Measurements from ENCODE around the gene MRPL49.

The MRPL49 gene

DNA sequence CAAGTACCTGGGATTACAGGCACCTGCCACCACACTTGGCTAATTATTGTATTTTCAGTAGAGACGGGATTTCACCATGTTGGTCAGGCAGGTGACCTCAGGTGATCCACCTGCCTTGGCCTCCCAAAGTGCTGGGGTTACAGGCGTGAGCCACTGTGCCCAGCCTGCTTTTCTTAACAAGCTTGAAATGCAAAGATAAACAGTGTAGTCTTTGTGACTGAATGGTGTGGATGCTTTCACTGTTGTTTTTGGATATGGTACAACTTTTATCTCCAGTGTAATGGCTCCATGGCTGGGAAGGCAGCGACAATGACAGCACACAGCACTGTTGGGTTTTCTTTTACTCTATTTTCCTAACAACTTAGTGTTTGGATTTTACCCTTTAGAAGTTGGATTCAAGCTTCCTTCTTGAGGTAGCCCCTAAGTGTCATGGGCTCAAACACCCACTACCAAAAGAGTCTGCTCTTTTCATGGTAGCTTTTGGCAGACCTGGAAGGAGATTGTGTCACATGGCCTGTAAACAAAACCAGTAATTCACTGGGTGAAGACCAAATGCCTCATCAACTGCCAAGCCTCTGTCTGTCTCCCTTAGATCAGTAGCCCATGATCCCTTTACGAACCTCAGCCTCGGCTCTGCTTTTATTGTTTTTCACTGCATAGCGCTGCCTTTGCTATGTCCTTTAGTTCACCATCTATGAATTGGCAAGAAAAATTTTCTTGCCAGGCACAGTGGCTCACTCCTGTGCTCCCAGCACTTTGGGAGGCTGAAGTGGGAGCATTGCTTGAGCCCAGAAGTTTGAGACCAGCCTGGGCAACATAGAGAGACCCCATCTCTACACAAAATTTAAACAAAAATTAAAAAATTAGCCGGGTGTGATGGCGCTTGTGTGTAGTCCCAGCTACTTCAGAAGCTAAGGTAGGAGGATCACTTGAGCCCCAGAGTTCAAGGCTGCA, 19.7 kb upstream of the MRPL49 start:
- TF ChIP-seq CSDC2 (CRISPR knock-in tag; IDR thresholded peaks at IDR 0.05) (no peak), ISL1 (CRISPR knock-in tag; IDR thresholded peaks at IDR 0.05) (0 out of 2 replicates have a peak, but pooled peaks have one; percentile 10), ZNF8 (CRISPR knock-in tag; IDR thresholded peaks at IDR 0.05) (no peak)

DNA sequence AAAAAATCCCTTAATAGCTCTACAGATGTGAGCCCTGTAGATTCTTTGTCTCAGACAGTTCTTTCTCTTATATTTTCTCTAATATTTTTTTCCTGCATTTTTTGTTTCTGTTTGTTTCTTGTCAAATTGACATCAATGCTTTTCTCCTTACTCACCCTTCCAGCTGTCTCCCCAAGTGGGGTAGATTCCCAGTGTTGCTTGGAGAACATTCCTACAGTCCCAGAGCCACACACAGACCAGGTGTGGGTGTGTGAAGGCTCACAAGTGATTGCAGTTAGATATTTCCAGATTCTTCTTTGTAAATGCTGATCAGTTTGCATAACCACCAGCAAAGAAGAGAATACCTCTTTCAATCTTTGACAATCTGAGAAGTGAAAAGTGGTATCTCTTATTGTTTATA, 18.6 kb upstream of the MRPL49 start:
- no peak for TF ChIP-seq RARB (CRISPR knock-in tag; IDR thresholded peaks at IDR 0.05)
- no peak for TF ChIP-seq ZNF565 (CRISPR knock-in tag; conservative IDR thresholded peaks at IDR 0.05; ENCODE audit: low read depth)
- ATAC-seq, result no peak

More for the DNA sequence above, 19.7 kb upstream of the MRPL49 start:
- ATAC-seq, result no peak; the same call in 2 of the 3 replicates

DNA sequence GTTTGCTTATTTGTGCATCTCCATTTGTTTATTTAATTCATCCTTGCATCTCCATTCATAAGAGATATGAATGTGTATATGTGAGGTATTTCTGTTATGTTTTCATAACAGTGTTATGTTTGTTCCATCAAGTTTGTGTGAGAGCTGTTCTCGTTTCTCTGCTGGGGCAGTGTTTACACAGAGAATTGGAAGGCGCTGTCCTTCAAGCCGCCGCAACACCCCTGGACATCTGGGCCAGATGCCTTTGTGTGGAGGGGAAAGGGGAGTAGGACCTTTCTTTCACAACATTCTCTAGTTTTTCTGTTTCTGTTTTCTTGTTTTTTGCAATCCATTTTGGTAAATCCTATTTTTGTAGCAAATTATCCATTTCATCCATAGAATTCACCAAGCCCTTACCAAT, 17.5 kb upstream of the MRPL49 start:
- TF ChIP-seq, protein P1, sequence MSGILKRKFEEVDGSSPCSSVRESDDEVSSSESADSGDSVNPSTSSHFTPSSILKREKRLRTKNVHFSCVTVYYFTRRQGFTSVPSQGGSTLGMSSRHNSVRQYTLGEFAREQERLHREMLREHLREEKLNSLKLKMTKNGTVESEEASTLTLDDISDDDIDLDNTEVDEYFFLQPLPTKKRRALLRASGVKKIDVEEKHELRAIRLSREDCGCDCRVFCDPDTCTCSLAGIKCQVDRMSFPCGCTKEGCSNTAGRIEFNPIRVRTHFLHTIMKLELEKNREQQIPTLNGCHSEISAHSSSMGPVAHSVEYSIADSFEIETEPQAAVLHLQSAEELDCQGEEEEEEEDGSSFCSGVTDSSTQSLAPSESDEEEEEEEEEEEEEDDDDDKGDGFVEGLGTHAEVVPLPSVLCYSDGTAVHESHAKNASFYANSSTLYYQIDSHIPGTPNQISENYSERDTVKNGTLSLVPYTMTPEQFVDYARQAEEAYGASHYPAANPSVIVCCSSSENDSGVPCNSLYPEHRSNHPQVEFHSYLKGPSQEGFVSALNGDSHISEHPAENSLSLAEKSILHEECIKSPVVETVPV (CRISPR knock-in tag; IDR thresholded peaks at IDR 0.05), result no peak
- TF ChIP-seq, protein P2, sequence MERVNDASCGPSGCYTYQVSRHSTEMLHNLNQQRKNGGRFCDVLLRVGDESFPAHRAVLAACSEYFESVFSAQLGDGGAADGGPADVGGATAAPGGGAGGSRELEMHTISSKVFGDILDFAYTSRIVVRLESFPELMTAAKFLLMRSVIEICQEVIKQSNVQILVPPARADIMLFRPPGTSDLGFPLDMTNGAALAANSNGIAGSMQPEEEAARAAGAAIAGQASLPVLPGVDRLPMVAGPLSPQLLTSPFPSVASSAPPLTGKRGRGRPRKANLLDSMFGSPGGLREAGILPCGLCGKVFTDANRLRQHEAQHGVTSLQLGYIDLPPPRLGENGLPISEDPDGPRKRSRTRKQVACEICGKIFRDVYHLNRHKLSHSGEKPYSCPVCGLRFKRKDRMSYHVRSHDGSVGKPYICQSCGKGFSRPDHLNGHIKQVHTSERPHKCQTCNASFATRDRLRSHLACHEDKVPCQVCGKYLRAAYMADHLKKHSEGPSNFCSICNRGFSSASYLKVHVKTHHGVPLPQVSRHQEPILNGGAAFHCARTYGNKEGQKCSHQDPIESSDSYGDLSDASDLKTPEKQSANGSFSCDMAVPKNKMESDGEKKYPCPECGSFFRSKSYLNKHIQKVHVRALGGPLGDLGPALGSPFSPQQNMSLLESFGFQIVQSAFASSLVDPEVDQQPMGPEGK (CRISPR knock-in tag; IDR thresholded peaks at IDR 0.05; ENCODE audit: borderline replicate concordance), result no peak
- TF ChIP-seq ZC3H10 (CRISPR knock-in tag; IDR thresholded peaks at IDR 0.05), result no peak
- no peak for TF ChIP-seq OSR1 (CRISPR knock-in tag; IDR thresholded peaks at IDR 0.05)
- no peak for TF ChIP-seq POU6F1 (CRISPR knock-in tag; IDR thresholded peaks at IDR 0.05; ENCODE audit: borderline replicate concordance, low read depth)
- no peak for TF ChIP-seq ZFP30 (CRISPR knock-in tag; IDR thresholded peaks at IDR 0.05)
- TF ChIP-seq, protein P3, sequence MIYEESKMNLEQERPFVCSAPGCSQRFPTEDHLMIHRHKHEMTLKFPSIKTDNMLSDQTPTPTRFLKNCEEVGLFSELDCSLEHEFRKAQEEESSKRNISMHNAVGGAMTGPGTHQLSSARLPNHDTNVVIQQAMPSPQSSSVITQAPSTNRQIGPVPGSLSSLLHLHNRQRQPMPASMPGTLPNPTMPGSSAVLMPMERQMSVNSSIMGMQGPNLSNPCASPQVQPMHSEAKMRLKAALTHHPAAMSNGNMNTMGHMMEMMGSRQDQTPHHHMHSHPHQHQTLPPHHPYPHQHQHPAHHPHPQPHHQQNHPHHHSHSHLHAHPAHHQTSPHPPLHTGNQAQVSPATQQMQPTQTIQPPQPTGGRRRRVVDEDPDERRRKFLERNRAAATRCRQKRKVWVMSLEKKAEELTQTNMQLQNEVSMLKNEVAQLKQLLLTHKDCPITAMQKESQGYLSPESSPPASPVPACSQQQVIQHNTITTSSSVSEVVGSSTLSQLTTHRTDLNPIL (CRISPR knock-in tag; IDR thresholded peaks at IDR 0.05; ENCODE audit: low read depth), result no peak
- no peak for TF ChIP-seq ZFP3 (CRISPR knock-in tag; IDR thresholded peaks at IDR 0.05)
- no peak for TF ChIP-seq ESRRG (CRISPR knock-in tag; IDR thresholded peaks at IDR 0.05)
- TF ChIP-seq ZNF565 (CRISPR knock-in tag; conservative IDR thresholded peaks at IDR 0.05; ENCODE audit: low read depth), result no peak
- no peak for TF ChIP-seq GLIS3 (CRISPR knock-in tag; IDR thresholded peaks at IDR 0.05)
- TF ChIP-seq PPARA (CRISPR knock-in tag; IDR thresholded peaks at IDR 0.05; ENCODE audit: borderline replicate concordance), result no peak
- TF ChIP-seq ZNF70 (CRISPR knock-in tag; IDR thresholded peaks at IDR 0.05), result no peak
- TF ChIP-seq TCF4 (CRISPR knock-in tag; IDR thresholded peaks at IDR 0.05; ENCODE audit: borderline replicate concordance), result no peak
- TF ChIP-seq, protein P4, sequence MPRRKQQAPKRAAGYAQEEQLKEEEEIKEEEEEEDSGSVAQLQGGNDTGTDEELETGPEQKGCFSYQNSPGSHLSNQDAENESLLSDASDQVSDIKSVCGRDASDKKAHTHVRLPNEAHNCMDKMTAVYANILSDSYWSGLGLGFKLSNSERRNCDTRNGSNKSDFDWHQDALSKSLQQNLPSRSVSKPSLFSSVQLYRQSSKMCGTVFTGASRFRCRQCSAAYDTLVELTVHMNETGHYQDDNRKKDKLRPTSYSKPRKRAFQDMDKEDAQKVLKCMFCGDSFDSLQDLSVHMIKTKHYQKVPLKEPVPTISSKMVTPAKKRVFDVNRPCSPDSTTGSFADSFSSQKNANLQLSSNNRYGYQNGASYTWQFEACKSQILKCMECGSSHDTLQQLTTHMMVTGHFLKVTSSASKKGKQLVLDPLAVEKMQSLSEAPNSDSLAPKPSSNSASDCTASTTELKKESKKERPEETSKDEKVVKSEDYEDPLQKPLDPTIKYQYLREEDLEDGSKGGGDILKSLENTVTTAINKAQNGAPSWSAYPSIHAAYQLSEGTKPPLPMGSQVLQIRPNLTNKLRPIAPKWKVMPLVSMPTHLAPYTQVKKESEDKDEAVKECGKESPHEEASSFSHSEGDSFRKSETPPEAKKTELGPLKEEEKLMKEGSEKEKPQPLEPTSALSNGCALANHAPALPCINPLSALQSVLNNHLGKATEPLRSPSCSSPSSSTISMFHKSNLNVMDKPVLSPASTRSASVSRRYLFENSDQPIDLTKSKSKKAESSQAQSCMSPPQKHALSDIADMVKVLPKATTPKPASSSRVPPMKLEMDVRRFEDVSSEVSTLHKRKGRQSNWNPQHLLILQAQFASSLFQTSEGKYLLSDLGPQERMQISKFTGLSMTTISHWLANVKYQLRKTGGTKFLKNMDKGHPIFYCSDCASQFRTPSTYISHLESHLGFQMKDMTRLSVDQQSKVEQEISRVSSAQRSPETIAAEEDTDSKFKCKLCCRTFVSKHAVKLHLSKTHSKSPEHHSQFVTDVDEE (CRISPR knock-in tag; IDR thresholded peaks at IDR 0.05), result no peak
- no peak for TF ChIP-seq CSDC2 (CRISPR knock-in tag; IDR thresholded peaks at IDR 0.05)
- no peak for ATAC-seq
